Measurements from ENCODE around the gene SMIM45.

DNA sequence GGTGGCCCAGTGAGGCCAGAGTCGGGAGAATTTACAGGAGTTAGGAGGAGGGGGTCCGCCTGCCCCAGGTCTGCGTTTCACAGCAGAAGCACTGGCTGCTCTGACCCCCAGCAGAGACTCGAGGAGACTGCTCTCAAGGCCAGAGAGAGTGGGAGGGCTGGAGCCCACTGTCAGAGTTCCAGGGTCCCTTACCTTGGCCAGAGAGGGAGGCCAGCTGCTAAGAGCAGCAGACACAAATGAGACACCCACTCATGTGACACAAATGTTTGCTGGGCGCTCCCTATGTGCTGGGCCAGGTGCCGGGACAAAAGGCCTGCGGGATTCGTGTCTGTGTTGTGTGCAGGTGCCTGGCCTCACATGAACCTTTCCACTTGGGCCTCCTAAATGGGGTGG lies 22.5 kb upstream of the SMIM45 start:
- no peak for TF ChIP-seq EZH2 (optimal IDR thresholded peaks at IDR 0.05; ENCODE audit: low read depth, low read length)
- TF ChIP-seq, protein P1, sequence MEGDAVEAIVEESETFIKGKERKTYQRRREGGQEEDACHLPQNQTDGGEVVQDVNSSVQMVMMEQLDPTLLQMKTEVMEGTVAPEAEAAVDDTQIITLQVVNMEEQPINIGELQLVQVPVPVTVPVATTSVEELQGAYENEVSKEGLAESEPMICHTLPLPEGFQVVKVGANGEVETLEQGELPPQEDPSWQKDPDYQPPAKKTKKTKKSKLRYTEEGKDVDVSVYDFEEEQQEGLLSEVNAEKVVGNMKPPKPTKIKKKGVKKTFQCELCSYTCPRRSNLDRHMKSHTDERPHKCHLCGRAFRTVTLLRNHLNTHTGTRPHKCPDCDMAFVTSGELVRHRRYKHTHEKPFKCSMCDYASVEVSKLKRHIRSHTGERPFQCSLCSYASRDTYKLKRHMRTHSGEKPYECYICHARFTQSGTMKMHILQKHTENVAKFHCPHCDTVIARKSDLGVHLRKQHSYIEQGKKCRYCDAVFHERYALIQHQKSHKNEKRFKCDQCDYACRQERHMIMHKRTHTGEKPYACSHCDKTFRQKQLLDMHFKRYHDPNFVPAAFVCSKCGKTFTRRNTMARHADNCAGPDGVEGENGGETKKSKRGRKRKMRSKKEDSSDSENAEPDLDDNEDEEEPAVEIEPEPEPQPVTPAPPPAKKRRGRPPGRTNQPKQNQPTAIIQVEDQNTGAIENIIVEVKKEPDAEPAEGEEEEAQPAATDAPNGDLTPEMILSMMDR (IDR thresholded peaks at IDR 0.05; ENCODE audit: low read length): no peak
